Measurements from ENCODE around the gene CRIP1.

GRCh38 chr14:105476097-105476830 lies 10.4 kb upstream of the CRIP1 start:
- TF ChIP-seq, protein P1, sequence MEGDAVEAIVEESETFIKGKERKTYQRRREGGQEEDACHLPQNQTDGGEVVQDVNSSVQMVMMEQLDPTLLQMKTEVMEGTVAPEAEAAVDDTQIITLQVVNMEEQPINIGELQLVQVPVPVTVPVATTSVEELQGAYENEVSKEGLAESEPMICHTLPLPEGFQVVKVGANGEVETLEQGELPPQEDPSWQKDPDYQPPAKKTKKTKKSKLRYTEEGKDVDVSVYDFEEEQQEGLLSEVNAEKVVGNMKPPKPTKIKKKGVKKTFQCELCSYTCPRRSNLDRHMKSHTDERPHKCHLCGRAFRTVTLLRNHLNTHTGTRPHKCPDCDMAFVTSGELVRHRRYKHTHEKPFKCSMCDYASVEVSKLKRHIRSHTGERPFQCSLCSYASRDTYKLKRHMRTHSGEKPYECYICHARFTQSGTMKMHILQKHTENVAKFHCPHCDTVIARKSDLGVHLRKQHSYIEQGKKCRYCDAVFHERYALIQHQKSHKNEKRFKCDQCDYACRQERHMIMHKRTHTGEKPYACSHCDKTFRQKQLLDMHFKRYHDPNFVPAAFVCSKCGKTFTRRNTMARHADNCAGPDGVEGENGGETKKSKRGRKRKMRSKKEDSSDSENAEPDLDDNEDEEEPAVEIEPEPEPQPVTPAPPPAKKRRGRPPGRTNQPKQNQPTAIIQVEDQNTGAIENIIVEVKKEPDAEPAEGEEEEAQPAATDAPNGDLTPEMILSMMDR (IDR thresholded peaks at IDR 0.05; ENCODE audit: insufficient read depth, low read length, poor library complexity, severe bottlenecking) = no peak
- TF ChIP-seq EZH2phosphoT487 (conservative IDR thresholded peaks at IDR 0.05; ENCODE audit: low read length) = no peak

All from SU-DHL-6 (cell line).